ENCODE measurements around the gene BICDL1.
"Not testable (repeated sequence)": the region's sequence is repeated elsewhere in the genome, so short reads cannot be mapped to it uniquely, and the experiment has no call there.

The BICDL1 gene

DNA sequence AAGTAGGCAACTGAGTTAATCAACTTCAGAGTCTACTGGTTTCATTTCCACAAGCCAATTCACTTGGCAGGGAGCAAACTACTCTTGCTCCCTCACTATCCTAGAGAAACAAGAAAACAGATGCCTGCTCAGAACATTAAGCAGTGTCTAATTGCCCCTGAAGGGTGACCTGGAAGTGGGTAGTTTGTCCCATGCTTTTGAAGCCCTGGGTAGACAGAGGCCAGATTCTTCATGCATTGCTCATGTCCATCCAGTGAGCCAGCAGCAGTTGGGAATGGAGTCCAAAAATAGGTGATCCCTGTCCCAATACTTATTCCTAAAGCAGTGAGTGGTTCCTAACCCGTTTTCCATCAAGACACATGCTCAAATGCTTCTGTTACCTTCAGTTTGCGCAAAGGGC lies 48.8 kb downstream of the BICDL1 start:
- no peak overlapping the region for H3K27ac ChIP-seq (ENCODE audit: low read depth, low read length)
- no peaks in the 10 kb centered on the region for H3K36me3 ChIP-seq (ENCODE audit: insufficient read depth, low read length)
- no peaks in the 10 kb centered on the region for H3K4me1 ChIP-seq (ENCODE audit: insufficient read depth, low read length)
- no peak overlapping the region for H3K9ac ChIP-seq (ENCODE audit: low read length)
- H3K27me3 ChIP-seq (ENCODE audit: control insufficient read depth in 1 of 2, insufficient read depth in 2 of 2, low read length in 2 of 2) = no peaks in the 10 kb centered on the region
- no peak overlapping the region for H3K4me3 ChIP-seq (ENCODE audit: low read depth in 1 of 2, low read length in 2 of 2)
- H3K9me3 ChIP-seq (ENCODE audit: low read length) = no peaks in the 10 kb centered on the region

DNA sequence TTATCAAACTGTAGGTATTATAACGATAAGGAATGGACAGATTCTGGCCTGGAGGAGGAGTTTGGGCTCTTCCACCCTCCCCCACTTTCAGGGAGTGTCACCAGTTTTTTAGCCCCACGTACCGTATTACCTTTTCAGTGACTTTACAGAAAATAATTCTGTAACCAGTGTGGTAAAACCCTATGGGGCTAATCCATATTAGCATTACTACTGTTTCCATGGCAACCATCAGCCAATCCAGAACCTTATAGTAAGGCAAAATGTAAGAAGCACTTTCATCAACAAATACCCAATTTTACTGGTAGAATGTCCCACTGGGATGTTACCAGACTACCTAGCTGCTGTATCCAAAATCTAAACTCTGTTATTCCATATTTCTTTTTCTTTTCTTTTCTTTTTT lies 50.7 kb downstream of the BICDL1 start:
- Histone ChIP-seq H3K4me3 (ENCODE audit: low read depth in 1 of 2, low read length in 2 of 2) (no peak overlapping the region), H3K27me3 (ENCODE audit: control insufficient read depth in 1 of 2, insufficient read depth in 2 of 2, low read length in 2 of 2) (no peaks in the 10 kb centered on the region), H3K27ac (ENCODE audit: low read depth, low read length) (no peak overlapping the region), H3K9me3 (ENCODE audit: low read length) (no peaks in the 10 kb centered on the region), H3K4me1 (ENCODE audit: insufficient read depth, low read length) (no peaks in the 10 kb centered on the region), H3K9ac (ENCODE audit: low read length) (no peak overlapping the region), H3K36me3 (ENCODE audit: insufficient read depth, low read length) (no peaks in the 10 kb centered on the region)

DNA sequence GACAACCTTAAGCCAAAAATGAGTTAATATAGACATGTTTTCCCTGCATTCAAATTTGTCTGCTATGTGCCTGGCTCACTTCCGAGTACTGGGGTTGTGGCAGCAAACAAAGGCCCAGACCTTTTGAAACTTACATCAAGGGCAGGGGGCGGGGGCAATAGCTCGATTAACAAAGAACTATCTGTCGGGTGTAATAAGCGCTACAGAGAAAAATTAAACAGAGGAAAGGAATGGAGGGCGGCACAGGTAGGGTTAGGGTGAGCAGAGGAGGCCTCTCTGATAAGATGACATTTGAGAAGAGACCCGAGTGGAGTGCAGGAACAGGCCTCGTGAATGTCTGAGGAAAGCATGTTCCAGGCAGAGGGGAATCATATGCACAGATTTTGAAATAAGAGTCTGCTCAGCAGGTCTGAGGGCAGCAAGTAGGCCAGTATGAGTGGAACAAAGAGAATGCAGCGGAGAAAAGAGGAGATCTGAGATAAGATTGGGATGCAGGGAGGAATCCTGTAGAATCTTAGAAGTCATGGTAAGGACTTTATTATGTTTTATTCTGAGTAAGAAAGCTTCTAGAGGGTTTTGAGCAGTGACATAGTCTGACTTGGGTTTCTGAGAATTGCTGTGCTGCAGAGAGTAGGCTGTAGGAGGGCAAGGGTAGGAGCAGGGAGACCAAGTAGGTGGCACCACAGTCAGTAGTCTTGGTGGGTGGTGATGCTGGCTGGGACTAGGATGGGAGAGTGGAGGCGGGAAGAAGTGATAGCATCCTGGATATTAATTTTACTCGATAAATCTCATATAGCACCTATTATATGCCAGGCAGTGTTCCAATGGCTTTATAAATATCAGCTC lies 52.6 kb downstream of the BICDL1 start:
- no peak overlapping the region for H3K27ac ChIP-seq (ENCODE audit: low read depth, low read length)
- H3K4me3 ChIP-seq (ENCODE audit: low read depth in 1 of 2, low read length in 2 of 2) = no peak overlapping the region
- H3K9me3 ChIP-seq (ENCODE audit: low read length) = no peaks in the 10 kb centered on the region
- no peaks in the 10 kb centered on the region for H3K4me1 ChIP-seq (ENCODE audit: insufficient read depth, low read length)
- no peaks in the 10 kb centered on the region for H3K36me3 ChIP-seq (ENCODE audit: insufficient read depth, low read length)
- H3K27me3 ChIP-seq (ENCODE audit: control insufficient read depth in 1 of 2, insufficient read depth in 2 of 2, low read length in 2 of 2) = no peaks in the 10 kb centered on the region
- no peak overlapping the region for H3K9ac ChIP-seq (ENCODE audit: low read length)

DNA sequence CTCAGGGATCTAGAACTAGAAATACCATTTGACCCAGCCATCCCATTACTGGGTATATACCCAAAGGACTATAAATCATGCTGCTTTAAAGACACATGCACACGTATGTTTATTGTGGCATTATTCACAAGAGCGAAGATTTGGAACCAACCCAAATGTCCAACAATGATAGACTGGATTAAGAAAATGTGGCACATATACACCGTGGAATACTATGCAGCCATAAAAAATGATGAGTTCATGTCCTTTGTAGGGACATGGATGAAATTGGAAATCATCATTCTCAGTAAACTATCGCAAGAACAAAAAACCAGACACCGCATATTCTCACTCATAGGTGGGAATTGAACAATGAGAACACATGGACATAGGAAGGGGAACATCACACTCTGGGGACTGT lies 56.3 kb downstream of the BICDL1 start:
- H3K36me3 ChIP-seq (ENCODE audit: insufficient read depth, low read length) = not testable (repeated sequence)

DNA sequence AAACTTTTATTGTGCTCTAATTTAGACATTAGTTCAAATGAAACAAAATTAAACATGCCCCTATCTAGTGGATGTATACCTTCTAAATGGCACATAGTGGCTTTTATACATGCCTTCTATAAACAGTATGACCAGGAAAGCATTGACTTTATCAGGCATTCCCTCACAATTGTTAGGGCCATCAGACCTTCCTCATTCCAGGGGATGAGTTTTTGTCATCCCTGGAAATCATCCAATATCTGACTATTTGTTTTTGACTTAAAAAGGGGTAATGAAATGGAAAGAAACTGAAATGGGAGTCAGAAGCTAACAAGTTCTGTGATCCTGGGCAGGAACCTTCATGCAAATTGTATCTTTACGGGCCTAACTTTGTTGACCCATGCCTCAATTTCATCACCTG lies 58.0 kb downstream of the BICDL1 start:
- Histone ChIP-seq H3K27me3 (ENCODE audit: control insufficient read depth in 1 of 2, insufficient read depth in 2 of 2, low read length in 2 of 2) (no peaks in the 10 kb centered on the region), H3K4me3 (ENCODE audit: low read depth in 1 of 2, low read length in 2 of 2) (no peak overlapping the region), H3K4me1 (ENCODE audit: insufficient read depth, low read length) (no peaks in the 10 kb centered on the region), H3K27ac (ENCODE audit: low read depth, low read length) (no peak overlapping the region), H3K9ac (ENCODE audit: low read length) (no peak overlapping the region), H3K36me3 (ENCODE audit: insufficient read depth, low read length) (no peaks in the 10 kb centered on the region), H3K9me3 (ENCODE audit: low read length) (no peaks in the 10 kb centered on the region)

More for the DNA sequence above, 56.3 kb downstream of the BICDL1 start:
- not testable (repeated sequence) for H3K27me3 ChIP-seq (ENCODE audit: control insufficient read depth in 1 of 2, insufficient read depth in 2 of 2, low read length in 2 of 2); H3K9ac ChIP-seq (ENCODE audit: low read length); H3K9me3 ChIP-seq (ENCODE audit: low read length); H3K4me3 ChIP-seq (ENCODE audit: low read depth in 1 of 2, low read length in 2 of 2); H3K4me1 ChIP-seq (ENCODE audit: insufficient read depth, low read length); H3K27ac ChIP-seq (ENCODE audit: low read depth, low read length)

DNA sequence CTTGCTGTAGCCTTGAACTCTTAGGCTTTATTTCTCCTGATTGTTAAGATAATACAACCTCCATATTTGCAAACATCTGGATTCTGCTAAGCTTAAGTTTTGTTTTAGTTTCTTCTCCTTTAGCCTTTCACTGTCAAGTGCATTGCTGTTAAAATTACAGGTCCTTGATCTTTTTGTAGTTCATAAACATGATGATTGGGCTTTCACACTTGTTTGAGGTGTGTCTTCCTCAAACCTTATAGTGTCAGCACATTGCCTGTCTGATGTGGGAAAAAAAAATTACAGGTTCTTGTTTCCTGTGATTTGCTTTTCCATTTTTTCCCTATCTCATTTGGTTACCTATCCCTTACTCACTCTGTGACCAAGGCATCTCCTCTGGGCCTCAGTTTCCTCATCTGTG lies 59.2 kb downstream of the BICDL1 start:
- no peak overlapping the region for H3K27ac ChIP-seq (ENCODE audit: low read depth, low read length)
- no peaks in the 10 kb centered on the region for H3K9me3 ChIP-seq (ENCODE audit: low read length)
- H3K4me3 ChIP-seq (ENCODE audit: low read depth in 1 of 2, low read length in 2 of 2) = no peak overlapping the region
- no peaks in the 10 kb centered on the region for H3K27me3 ChIP-seq (ENCODE audit: control insufficient read depth in 1 of 2, insufficient read depth in 2 of 2, low read length in 2 of 2)
- H3K9ac ChIP-seq (ENCODE audit: low read length) = no peak overlapping the region
- H3K4me1 ChIP-seq (ENCODE audit: insufficient read depth, low read length) = no peaks in the 10 kb centered on the region
- H3K36me3 ChIP-seq (ENCODE audit: insufficient read depth, low read length) = no peaks in the 10 kb centered on the region

DNA sequence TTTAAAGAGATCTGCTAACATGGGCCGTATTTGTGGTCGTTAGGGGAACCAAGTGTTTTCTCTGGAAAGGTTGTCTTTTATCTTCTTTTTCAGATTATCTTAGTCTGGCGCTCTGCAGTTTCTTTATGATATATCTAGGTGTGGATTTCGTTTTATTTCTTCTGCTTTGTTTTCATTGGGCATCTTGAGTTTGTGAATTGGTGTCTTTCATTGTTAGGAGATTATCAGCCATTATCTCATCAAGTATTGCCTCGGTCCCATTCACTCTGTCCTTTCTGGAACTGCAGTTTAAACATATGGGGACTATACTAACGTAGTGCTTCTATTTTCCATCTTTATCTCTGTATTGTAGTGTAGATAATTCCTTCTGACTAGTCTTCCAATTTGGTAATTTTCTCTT lies 60.4 kb downstream of the BICDL1 start:
- no peaks in the 10 kb centered on the region for H3K9me3 ChIP-seq (ENCODE audit: low read length)
- no peak overlapping the region for H3K4me3 ChIP-seq (ENCODE audit: low read depth in 1 of 2, low read length in 2 of 2)
- no peak overlapping the region for H3K27ac ChIP-seq (ENCODE audit: low read depth, low read length)
- H3K36me3 ChIP-seq (ENCODE audit: insufficient read depth, low read length) = no peaks in the 10 kb centered on the region
- no peaks in the 10 kb centered on the region for H3K27me3 ChIP-seq (ENCODE audit: control insufficient read depth in 1 of 2, insufficient read depth in 2 of 2, low read length in 2 of 2)
- H3K9ac ChIP-seq (ENCODE audit: low read length) = no peak overlapping the region
- no peaks in the 10 kb centered on the region for H3K4me1 ChIP-seq (ENCODE audit: insufficient read depth, low read length)

DNA sequence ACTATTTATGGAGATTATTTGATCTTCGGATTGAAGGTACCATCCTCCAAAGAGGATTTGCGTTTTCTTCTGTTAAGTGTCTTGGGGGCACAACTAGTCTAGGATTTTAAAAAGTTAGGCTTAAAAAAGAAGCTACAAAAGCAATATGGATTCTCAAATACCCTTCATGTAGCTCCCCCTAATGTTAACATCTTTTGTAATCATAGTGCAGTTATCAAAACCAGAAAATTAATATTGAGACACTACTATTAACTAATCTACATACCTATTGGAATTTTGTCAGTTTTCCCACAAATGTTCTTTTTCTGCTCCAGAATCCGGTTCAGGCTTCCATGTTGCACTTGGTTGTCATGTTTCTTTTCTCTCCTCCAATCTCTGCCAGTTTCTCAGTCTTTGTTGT lies 62.5 kb downstream of the BICDL1 start:
- Histone ChIP-seq H3K9ac (ENCODE audit: low read length) (no peak overlapping the region), H3K4me3 (ENCODE audit: low read depth in 1 of 2, low read length in 2 of 2) (no peak overlapping the region), H3K27me3 (ENCODE audit: control insufficient read depth in 1 of 2, insufficient read depth in 2 of 2, low read length in 2 of 2) (no peaks in the 10 kb centered on the region), H3K4me1 (ENCODE audit: insufficient read depth, low read length) (no peaks in the 10 kb centered on the region), H3K27ac (ENCODE audit: low read depth, low read length) (no peak overlapping the region), H3K36me3 (ENCODE audit: insufficient read depth, low read length) (no peaks in the 10 kb centered on the region), H3K9me3 (ENCODE audit: low read length) (no peaks in the 10 kb centered on the region)

DNA sequence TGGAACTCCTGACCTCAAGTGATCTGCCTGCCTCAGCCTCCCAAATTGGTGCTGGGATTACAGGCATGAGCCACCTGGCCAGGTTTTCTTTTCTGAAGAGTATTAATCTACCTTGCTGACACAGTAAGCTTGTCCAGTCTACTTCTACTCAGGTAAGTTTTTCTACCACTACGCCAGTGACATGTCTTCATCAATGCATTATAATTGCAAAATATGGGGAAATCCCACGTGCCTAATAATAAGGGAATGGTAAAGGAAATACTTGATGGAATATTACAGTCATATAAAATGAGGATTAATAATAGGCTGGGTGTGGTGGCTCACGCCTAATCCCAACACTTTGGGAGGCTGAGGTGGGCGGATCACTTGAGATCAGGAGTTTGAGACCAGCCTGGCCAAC lies 65.3 kb downstream of the BICDL1 start:
- Histone ChIP-seq H3K4me3 (ENCODE audit: low read depth in 1 of 2, low read length in 2 of 2) (no peak overlapping the region), H3K27me3 (ENCODE audit: control insufficient read depth in 1 of 2, insufficient read depth in 2 of 2, low read length in 2 of 2) (no peaks in the 10 kb centered on the region), H3K4me1 (ENCODE audit: insufficient read depth, low read length) (no peaks in the 10 kb centered on the region), H3K36me3 (ENCODE audit: insufficient read depth, low read length) (no peaks in the 10 kb centered on the region), H3K9me3 (ENCODE audit: low read length) (no peaks in the 10 kb centered on the region), H3K27ac (ENCODE audit: low read depth, low read length) (no peak overlapping the region), H3K9ac (ENCODE audit: low read length) (no peak overlapping the region)

DNA sequence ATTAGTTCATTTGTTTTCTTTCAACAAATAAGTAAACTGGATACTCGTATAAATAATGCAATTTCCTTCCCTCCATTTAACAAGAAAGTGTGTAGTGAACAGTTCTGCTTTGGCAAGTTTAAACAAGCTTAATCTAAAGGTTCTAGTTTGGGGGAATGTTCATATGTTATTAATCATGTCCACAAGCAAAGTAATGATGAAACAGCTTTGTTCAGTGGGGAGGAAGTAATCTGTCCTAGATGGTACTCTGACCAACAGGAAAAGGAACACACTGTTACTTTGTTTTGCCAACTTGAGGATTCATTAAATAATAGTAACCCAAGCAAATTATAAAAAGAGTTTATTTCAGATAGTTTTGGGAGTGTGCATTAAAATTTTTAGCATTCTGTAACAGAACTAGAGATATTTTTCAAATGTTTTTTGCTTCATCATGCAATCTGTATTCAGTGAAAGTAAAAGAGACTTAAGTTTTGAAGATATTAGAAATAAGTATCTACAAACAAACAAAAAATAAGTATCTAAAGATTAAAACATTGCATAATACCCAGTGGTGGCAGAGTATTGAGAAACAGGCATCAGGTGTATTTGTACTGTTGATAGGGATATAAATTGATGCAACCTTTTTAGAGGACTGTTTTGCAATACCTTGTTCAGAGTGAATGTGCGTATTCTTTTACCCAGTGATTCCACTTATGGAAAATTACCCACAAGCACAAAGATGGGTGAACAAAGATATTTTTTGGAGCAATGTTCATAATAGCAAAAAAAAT lies 66.4 kb downstream of the BICDL1 start:
- H3K27me3 ChIP-seq (ENCODE audit: control insufficient read depth in 1 of 2, insufficient read depth in 2 of 2, low read length in 2 of 2) = no peaks in the 10 kb centered on the region
- H3K9me3 ChIP-seq (ENCODE audit: low read length) = no peaks in the 10 kb centered on the region
- H3K4me3 ChIP-seq (ENCODE audit: low read depth in 1 of 2, low read length in 2 of 2) = no peak overlapping the region
- no peaks in the 10 kb centered on the region for H3K4me1 ChIP-seq (ENCODE audit: insufficient read depth, low read length)
- H3K36me3 ChIP-seq (ENCODE audit: insufficient read depth, low read length) = no peaks in the 10 kb centered on the region
- H3K27ac ChIP-seq (ENCODE audit: low read depth, low read length) = no peak overlapping the region
- H3K9ac ChIP-seq (ENCODE audit: low read length) = no peak overlapping the region

DNA sequence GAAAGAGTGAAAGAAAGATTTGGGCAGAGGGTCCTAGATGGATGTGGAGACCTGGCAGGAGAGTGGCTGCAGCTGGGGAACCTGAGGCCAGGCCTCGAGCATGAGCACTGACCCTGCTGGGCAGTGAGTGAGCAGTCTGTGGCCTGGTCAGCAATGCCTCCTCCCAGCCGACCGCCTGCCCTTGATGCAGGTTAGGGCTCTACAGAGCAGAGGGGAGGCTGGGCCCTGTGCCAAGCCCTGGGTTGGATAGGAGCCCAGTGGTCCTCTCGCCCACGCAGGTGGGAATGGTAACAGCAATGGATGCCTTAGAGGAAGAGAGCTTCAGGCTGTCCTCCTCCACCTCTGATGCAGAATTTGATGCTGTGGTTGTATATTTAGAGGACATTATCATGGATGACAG lies 67.7 kb downstream of the BICDL1 start:
- H3K4me3 ChIP-seq (ENCODE audit: low read depth in 1 of 2, low read length in 2 of 2) = no peak overlapping the region
- no peaks in the 10 kb centered on the region for H3K36me3 ChIP-seq (ENCODE audit: insufficient read depth, low read length)
- no peak overlapping the region for H3K27ac ChIP-seq (ENCODE audit: low read depth, low read length)
- H3K4me1 ChIP-seq (ENCODE audit: insufficient read depth, low read length) = no peaks in the 10 kb centered on the region
- H3K9me3 ChIP-seq (ENCODE audit: low read length) = no peaks in the 10 kb centered on the region
- H3K27me3 ChIP-seq (ENCODE audit: control insufficient read depth in 1 of 2, insufficient read depth in 2 of 2, low read length in 2 of 2) = peaks cover 4 to 6% of the 10 kb centered on the region in 2 donors
- H3K9ac ChIP-seq (ENCODE audit: low read length) = no peak overlapping the region
